GM18508 (cell line): ENCODE measurements around the gene CDC42.
"Not testable (repeated sequence)": the region's sequence is repeated elsewhere in the genome, so short reads cannot be mapped to it uniquely, and the experiment has no call there.

Experiments used
- ATAC-seq: cut with Tn5 transposase; IDR thresholded peaks from one replicate; pipeline ENCODE4 v1.9.1; 2021; ENCODE audit warnings: moderate number of reproducible peaks; ENCODE audit not compliant: insufficient read depth, unreplicated experiment

Gene CDC42

GRCh38 chr1:22052115-22053016 is at the start of gene CDC42:
TSS of gene CDC42 (plus strand) at chr1:22052709. CDS start at chr1:22078479, 25,770 bp downstream.
- no peak for ATAC-seq

GRCh38 chr1:22002875-22003274 is 49.6 kb upstream of the CDC42 start:
- ATAC-seq = not testable (repeated sequence)

GRCh38 chr1:22003959-22004358 is 48.5 kb upstream of the CDC42 start:
- not testable (repeated sequence) for ATAC-seq

- not testable (repeated sequence) for ATAC-seq
Observed at GRCh38 chr1:22005261-22006149, 47.0 kb upstream of the CDC42 start.

GRCh38 chr1:22006736-22007135 is 45.8 kb upstream of the CDC42 start:
- not testable (repeated sequence) for ATAC-seq

- ATAC-seq = not testable (repeated sequence)
Observed at GRCh38 chr1:22007262-22007661, 45.2 kb upstream of the CDC42 start.

- not testable (repeated sequence) for ATAC-seq
Observed at GRCh38 chr1:22009566-22009965, 42.9 kb upstream of the CDC42 start.

GRCh38 chr1:22012752-22013151 is 39.8 kb upstream of the CDC42 start:
- ATAC-seq = not testable (repeated sequence)

GRCh38 chr1:22014575-22015206 is 37.8 kb upstream of the CDC42 start:
- not testable (repeated sequence) for ATAC-seq

- ATAC-seq = no peak
Observed at GRCh38 chr1:22018583-22019559, 33.6 kb upstream of the CDC42 start.

- ATAC-seq = no peak
Observed at GRCh38 chr1:22021061-22021460, 31.4 kb upstream of the CDC42 start.

GRCh38 chr1:22024485-22025367 is 27.8 kb upstream of the CDC42 start:
- ATAC-seq = no peak

GRCh38 chr1:22025368-22026155 is 26.9 kb upstream of the CDC42 start:
- ATAC-seq = no peak

- ATAC-seq = no peak
Observed at GRCh38 chr1:22026924-22027289, 25.6 kb upstream of the CDC42 start.

GRCh38 chr1:22030057-22030456 is 22.5 kb upstream of the CDC42 start:
- no peak for ATAC-seq

GRCh38 chr1:22030473-22030872 is 22.0 kb upstream of the CDC42 start:
- ATAC-seq = no peak

- ATAC-seq = no peak
Observed at GRCh38 chr1:22031214-22031962, 21.1 kb upstream of the CDC42 start.
